Transverse colon (tissue), 4 donors: Measurements from ENCODE around the gene NFATC4.

Source experiments
- CTCF ChIP-seq, 5 experiments: fragments of 200-600 bp in 3 of 5; fragments of 450-650 bp in 2 of 5; sonication (generic) in 3 of 5; IDR thresholded peaks; 1 replicate in 2 of 5; 2 replicates in 3 of 5; pipeline ENCODE4 v1.5.1; 2016 to 2017; ENCODE audit warnings: antibody characterized with exemption in 5 of 5, inconsistent platforms in 3 of 5, mild to moderate bottlenecking in 2 of 5, moderate library complexity in 1 of 5
- EP300 ChIP-seq: sonication (generic); formaldehyde crosslinking; IDR thresholded peaks from one replicate; pipeline ENCODE4 v1.6.1; 2017; ENCODE audit warnings: antibody characterized with exemption, low read depth
- POLR2A ChIP-seq: fragments of 450-650 bp; IDR thresholded peaks from one replicate; pipeline ENCODE4 v1.6.1; 2016; ENCODE audit warnings: antibody characterized with exemption, mild to moderate bottlenecking, moderate library complexity
- POLR2AphosphoS5 ChIP-seq, 3 donors: sonication (generic); formaldehyde crosslinking; IDR thresholded peaks; one replicate each; pipeline ENCODE4 v1.6.1; 2016; ENCODE audit warnings: antibody characterized with exemption in 3 of 3

- TF ChIP-seq CTCF (IDR thresholded peaks at IDR 0.05) (no peak), POLR2AphosphoS5 (IDR thresholded peaks at IDR 0.05) (peak; percentile 20 to 60 (median 43)), POLR2A (peak; percentile 33), EP300 (no peak)
These were observed 30.9 kb downstream of the NFATC4 start, which contains the start of gene NYNRIN for GRCh38 chr14:24398653-24399446.
